Activated naive CD4-positive, alpha-beta T cell treated with anti-CD3 and anti-CD28 coated beads, Interleukin-2, amount 50 U/mL, for 24 hours (primary cell): Measurements from ENCODE around the gene SPTY2D1.
"Not testable (repeated sequence)": the region's sequence is repeated elsewhere in the genome, so short reads cannot be mapped to it uniquely, and the experiment has no call there.

ENCODE experiments used
- H3K27ac Mint-ChIP-seq: one replicate; pipeline ENCODE4 v1.8.0; 2021; ENCODE audit warnings: mild to moderate bottlenecking, mixed read lengths
- H3K27me3 Mint-ChIP-seq: one replicate; pipeline ENCODE4 v1.8.0; 2021; ENCODE audit warnings: mixed read lengths
- H3K36me3 Mint-ChIP-seq: one replicate; pipeline ENCODE4 v1.8.0; 2021; ENCODE audit warnings: mixed read lengths
- H3K4me1 Mint-ChIP-seq: one replicate; pipeline ENCODE4 v1.8.0; 2021; ENCODE audit warnings: mixed read lengths
- H3K4me3 Mint-ChIP-seq: one replicate; pipeline ENCODE4 v1.8.0; 2021; ENCODE audit warnings: mild to moderate bottlenecking, mixed read lengths
- H3K9me3 Mint-ChIP-seq: one replicate; pipeline ENCODE4 v1.8.0; 2021; ENCODE audit warnings: mixed read lengths

SPTY2D1 gene

GRCh38 chr11:18594088-18594487 lies 40.1 kb downstream of the SPTY2D1 start:
- not testable (repeated sequence) for H3K27me3 Mint-ChIP-seq, H3K4me1 Mint-ChIP-seq, H3K9me3 Mint-ChIP-seq, H3K4me3 Mint-ChIP-seq, H3K36me3 Mint-ChIP-seq, H3K27ac Mint-ChIP-seq

GRCh38 chr11:18590571-18590970 lies 43.6 kb downstream of the SPTY2D1 start:
- Mint-ChIP-seq H3K27me3 (no peaks in the 10 kb centered on the region), H3K9me3 (no peaks in the 10 kb centered on the region), H3K4me3 (no peak overlapping the region), H3K4me1 (no peaks in the 10 kb centered on the region), H3K27ac (no peak overlapping the region), H3K36me3 (no peaks in the 10 kb centered on the region)

- Mint-ChIP-seq H3K36me3 (no peaks in the 10 kb centered on the region), H3K27me3 (no peaks in the 10 kb centered on the region), H3K4me1 (no peaks in the 10 kb centered on the region), H3K9me3 (no peaks in the 10 kb centered on the region), H3K4me3 (no peak within 1 kb of the TSS), H3K27ac (no peak within 1 kb of the TSS)
These were observed 45.6 kb downstream of the SPTY2D1 start, which contains the start of gene UEVLD for GRCh38 chr11:18588297-18589252. TSS of gene UEVLD (minus strand) at chr11:18588734. CDS start at chr11:18588654, 80 bp downstream.

- Mint-ChIP-seq H3K36me3 (no peaks in the 10 kb centered on the region), H3K4me3 (no peak overlapping the region), H3K27me3 (no peaks in the 10 kb centered on the region), H3K4me1 (peaks cover 11% of the 10 kb centered on the region), H3K9me3 (no peaks in the 10 kb centered on the region), H3K27ac (no peak overlapping the region)
These were observed 52.3 kb downstream of the SPTY2D1 start for GRCh38 chr11:18581825-18582224.

GRCh38 chr11:18580113-18580766 lies 53.9 kb downstream of the SPTY2D1 start:
- no peaks in the 10 kb centered on the region for H3K27me3 Mint-ChIP-seq
- H3K36me3 Mint-ChIP-seq = peaks cover 2% of the 10 kb centered on the region
- no peaks in the 10 kb centered on the region for H3K9me3 Mint-ChIP-seq
- no peak overlapping the region for H3K4me3 Mint-ChIP-seq
- peaks cover 11% of the 10 kb centered on the region for H3K4me1 Mint-ChIP-seq
- H3K27ac Mint-ChIP-seq = no peak overlapping the region

GRCh38 chr11:18578975-18579598 lies 55.1 kb downstream of the SPTY2D1 start:
- peaks cover 11% of the 10 kb centered on the region for H3K4me1 Mint-ChIP-seq
- H3K4me3 Mint-ChIP-seq = no peak overlapping the region
- H3K27ac Mint-ChIP-seq = no peak overlapping the region
- no peaks in the 10 kb centered on the region for H3K27me3 Mint-ChIP-seq
- no peaks in the 10 kb centered on the region for H3K9me3 Mint-ChIP-seq
- H3K36me3 Mint-ChIP-seq = peaks cover 2% of the 10 kb centered on the region

- Mint-ChIP-seq H3K4me1 (peaks cover 7% of the 10 kb centered on the region), H3K9me3 (no peaks in the 10 kb centered on the region), H3K27ac (no peak overlapping the region), H3K27me3 (no peaks in the 10 kb centered on the region), H3K4me3 (no peak overlapping the region), H3K36me3 (peaks cover 5% of the 10 kb centered on the region)
These were observed 58.8 kb downstream of the SPTY2D1 start for GRCh38 chr11:18575361-18575760.

GRCh38 chr11:18567081-18567480 lies 67.1 kb downstream of the SPTY2D1 start:
- Mint-ChIP-seq H3K36me3 (peaks cover 3% of the 10 kb centered on the region), H3K27ac (no peak overlapping the region), H3K4me3 (no peak overlapping the region), H3K27me3 (no peaks in the 10 kb centered on the region), H3K4me1 (no peaks in the 10 kb centered on the region), H3K9me3 (no peaks in the 10 kb centered on the region)

- Mint-ChIP-seq H3K27me3 (no peaks in the 10 kb centered on the region), H3K4me1 (no peaks in the 10 kb centered on the region), H3K36me3 (peaks cover 3% of the 10 kb centered on the region), H3K9me3 (no peaks in the 10 kb centered on the region), H3K27ac (no peak overlapping the region), H3K4me3 (no peak overlapping the region)
These were observed 67.7 kb downstream of the SPTY2D1 start for GRCh38 chr11:18566406-18566805.

- H3K27ac Mint-ChIP-seq = no peak overlapping the region
These were observed 70.0 kb downstream of the SPTY2D1 start for GRCh38 chr11:18564149-18564548.

GRCh38 chr11:18563090-18563730 lies 70.9 kb downstream of the SPTY2D1 start:
- H3K27me3 Mint-ChIP-seq = no peaks in the 10 kb centered on the region
- no peaks in the 10 kb centered on the region for H3K9me3 Mint-ChIP-seq
- no peak overlapping the region for H3K4me3 Mint-ChIP-seq
- no peaks in the 10 kb centered on the region for H3K4me1 Mint-ChIP-seq
- no peak overlapping the region for H3K27ac Mint-ChIP-seq
- no peaks in the 10 kb centered on the region for H3K36me3 Mint-ChIP-seq

More at GRCh38 chr11:18564149-18564548, 70.0 kb downstream of the SPTY2D1 start:
- Mint-ChIP-seq H3K9me3 (no peaks in the 10 kb centered on the region), H3K36me3 (no peaks in the 10 kb centered on the region), H3K4me3 (no peak overlapping the region), H3K27me3 (no peaks in the 10 kb centered on the region), H3K4me1 (no peaks in the 10 kb centered on the region)
